NOMO-1 (cell line): ENCODE measurements around the gene DENND1A.

Experiments
- DNase-seq, 2 experiments: peaks; one replicate each; lab custom pipeline; 2025; ENCODE audit not compliant: unreplicated experiment in 2 of 2; lab: John Stamatoyannopoulos, UW

The DENND1A gene

DNA sequence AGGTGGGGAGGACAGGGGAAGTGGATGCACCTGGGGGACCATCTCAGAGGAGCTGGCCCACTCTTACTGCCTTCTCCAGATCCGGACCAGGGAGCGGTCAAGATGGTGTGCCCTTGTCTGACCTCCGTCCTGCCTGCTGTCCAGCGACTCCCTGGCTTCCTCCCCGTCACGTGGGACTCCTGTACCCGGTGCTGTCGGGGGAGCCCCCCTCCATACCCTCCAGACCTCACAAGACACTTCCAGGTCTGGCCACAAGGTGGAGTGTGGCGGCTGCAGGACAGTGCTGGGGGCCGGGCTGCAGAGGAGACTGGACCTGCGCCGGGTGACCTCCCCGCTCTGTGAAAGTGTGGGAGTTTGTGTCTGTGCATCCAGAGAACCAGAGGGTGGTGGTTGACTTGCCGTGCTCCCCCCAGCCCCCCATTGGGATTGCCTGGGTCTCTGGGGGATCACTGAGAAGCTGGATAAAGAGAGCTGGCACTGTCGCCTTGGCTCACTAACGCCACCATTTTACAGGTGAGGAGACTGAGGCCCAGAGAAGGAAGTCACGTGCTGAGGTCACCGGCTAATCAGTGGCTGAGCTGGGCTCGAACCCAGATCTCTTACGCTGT is 575.8 kb downstream of the DENND1A start:
- peak in 1 of 2 experiments; percentile 20 for DNase-seq

DNA sequence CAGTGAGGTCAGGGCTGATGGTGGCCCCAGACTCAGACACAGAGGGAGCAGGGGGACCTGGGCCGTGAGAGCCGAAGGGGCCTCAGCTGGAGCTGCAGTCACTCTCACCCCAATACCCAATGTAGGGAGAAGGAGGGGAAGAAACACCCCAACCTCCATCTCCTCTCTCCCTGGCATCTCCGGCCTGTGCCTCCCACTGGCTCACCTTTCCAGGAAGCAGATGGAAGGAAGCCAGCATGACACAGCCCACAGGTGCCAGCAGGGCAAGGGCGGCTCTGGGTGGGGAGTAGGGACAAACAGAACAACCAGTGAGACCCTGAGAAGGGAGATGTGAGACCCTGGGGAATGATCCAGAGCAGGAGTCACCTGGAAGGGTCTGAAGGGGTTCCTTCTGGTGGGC is 576.9 kb downstream of the DENND1A start:
- DNase-seq, result no peak

DNA sequence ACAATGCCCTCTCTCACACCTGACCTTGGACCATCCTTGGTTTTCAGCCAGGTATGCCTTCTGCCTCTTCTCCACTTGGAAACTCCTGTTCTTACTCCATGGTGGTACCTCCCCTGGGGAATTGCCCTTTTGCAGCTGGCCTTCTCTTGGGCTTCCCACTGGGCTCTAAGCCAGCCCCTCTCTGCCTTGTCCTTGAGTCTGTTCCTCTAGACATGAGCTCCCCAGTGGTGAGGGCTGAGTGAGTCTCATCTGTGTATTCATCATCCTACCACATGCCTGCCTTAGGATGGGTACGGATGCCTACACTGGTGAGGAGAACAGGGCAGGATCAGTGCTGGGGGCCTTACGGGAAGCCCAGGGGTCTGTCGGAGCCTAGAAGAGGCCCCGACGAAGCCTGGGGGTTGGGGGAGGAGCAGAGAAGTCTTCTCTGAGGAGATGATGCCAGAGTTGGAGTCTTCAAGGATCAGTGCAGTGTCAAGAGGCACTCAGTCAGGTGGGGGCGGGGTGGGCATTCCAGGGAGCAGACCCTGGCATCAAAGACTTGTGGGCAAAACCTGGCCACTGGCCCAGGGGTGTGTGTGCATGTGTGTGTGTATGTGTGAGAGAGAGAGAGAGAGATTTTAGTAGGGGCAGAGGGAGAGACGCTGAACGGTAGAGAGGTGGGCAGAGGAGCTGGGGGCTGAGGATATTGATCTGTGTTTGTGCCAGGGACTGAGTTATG is 579.2 kb downstream of the DENND1A start:
- DNase-seq, result no peak

DNA sequence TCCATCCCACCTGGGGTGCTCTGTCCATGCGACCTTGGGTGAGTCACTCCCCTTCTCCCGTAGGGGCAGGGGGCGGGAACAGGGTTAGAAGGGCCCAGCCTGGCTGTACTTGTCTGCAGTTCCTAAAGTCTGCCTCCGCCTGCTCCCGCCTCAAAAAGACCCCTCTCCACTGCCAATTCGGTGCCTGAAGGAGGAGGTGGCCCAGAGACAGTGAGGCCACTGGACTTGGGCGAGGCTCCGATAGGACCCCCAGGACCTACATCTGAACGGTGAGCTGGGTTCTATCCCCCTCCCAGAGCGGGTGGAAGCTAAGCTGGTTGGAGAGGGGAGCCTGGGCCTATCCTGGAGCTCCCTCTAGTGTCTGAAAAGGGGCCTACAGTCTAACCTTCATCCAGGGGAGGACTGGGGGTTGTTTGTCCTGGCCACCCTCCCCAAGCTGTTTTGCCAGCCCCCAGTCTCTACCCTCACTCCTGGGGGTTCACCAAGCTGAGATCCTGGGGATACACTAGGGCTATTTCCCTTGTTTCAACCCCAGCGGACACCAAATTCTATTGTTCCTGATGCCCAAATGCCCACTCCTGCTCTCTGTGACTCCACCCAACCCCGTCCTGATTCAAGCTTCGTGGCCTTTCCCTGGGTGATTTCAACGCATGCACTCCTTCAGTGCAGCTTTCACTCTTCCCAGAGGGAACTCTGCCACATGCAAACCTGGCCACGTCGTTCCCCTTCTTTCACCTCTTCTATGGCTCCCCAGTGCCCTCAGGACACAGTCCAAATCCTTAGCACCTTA is 580.0 kb downstream of the DENND1A start:
- peak; percentile 56 to 62 for DNase-seq

GRCh38 chr9:123349033-123349432 is 580.9 kb downstream of the DENND1A start:
- DNase-seq, result no peak

GRCh38 chr9:123348317-123348992 is 581.5 kb downstream of the DENND1A start:
- no peak for DNase-seq

GRCh38 chr9:123347289-123348060 is 582.5 kb downstream of the DENND1A start:
- no peak for DNase-seq

GRCh38 chr9:123346826-123347225 is 583.1 kb downstream of the DENND1A start:
- DNase-seq, result no peak

- DNase-seq, result no peak
Observed at GRCh38 chr9:123346026-123346425, 583.9 kb downstream of the DENND1A start.

- DNase-seq, result no peak
Observed at GRCh38 chr9:123345567-123345955, 584.4 kb downstream of the DENND1A start.

DNA sequence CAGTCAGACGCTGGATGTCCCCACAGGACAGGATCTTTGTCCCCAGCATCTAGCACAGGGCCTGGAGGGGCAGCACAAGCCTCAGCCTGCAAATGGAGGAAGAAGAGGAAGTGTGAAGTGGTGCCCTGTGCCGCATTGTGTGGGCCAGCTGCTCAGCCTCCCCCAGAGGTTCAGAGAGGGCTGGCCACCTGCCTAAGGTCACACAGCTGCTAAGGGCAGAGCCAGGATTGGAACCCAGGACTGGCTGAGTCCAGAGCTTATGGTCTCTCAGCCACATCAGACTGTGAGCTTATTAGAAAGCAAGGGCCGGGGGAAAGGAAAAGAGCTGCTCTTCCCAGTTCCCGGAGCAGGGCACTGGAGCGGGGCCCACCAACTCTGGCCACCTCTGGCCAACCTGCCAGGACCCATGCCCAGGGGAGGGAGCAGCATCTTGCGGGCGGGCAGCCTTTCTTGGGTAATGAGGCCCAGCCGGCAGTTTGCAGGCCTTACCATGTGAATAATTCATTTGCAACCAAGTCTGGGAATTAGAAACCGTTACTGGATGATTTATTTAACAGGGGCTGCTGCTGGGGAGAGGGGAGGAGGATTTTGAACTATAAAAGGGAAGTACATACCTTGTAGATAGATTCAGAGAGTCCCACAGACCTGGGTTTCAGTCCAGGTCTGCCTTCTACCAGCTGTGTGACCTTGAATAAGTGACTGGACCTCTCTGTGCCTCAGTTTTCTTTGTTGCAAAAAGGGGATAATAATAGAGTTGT is 585.6 kb downstream of the DENND1A start:
- peak in 1 of 2 experiments; percentile 23 for DNase-seq

GRCh38 chr9:123343443-123344191 is 586.3 kb downstream of the DENND1A start:
- DNase-seq, result no peak

- no peak for DNase-seq
Observed at GRCh38 chr9:123342247-123342646, 587.7 kb downstream of the DENND1A start.

- no peak for DNase-seq
Observed at GRCh38 chr9:123341816-123342215, 588.1 kb downstream of the DENND1A start.

- no peak for DNase-seq
Observed at GRCh38 chr9:123339666-123340510, 590.0 kb downstream of the DENND1A start.

DNA sequence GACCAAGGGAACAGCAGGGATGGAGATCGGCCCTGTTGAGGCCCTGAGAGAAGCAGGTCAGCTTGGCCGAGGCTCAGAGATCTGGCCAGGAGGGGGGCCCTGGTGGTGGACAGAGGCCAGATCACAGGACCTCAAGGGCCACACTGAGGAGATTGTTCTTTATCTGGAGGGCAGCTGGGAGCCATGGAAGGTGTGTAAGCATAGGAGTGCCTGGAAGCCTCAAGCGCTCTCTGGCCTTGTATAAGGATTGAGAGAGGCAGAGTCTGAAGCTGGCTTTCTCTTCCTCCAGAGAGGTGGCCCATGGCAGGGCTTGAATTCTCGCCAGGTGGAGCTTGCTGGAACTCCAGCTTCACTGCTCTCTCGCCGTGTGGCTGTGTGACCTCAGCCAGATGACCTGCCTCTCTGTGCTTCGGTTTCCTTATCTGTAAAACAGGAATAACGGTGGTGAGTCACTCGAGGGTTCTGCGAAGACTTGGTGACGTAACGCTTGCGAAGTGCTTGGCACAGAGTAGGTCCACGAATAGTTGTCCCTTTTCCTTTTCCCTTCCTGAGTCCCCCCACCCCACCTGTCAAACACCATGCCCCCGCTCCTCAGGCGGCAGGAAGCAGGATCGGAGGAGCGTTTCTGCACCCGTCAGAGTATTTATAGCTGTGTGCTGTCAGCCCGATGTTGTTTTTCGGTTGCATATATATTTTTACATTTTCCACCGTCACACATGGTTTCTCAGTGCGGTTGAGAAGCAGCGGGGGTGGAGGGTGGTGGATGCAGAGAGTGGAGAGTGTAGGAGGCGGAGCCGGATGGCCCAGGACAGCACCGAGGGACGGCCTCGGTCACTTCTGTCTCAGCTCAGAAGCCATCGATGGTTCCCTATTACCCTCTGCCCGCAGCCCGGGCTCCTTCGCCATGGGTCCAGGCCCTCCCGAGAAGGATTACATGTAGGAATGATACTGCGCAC is 590.9 kb downstream of the DENND1A start:
- DNase-seq, result peak; percentile 9 to 45

DNA sequence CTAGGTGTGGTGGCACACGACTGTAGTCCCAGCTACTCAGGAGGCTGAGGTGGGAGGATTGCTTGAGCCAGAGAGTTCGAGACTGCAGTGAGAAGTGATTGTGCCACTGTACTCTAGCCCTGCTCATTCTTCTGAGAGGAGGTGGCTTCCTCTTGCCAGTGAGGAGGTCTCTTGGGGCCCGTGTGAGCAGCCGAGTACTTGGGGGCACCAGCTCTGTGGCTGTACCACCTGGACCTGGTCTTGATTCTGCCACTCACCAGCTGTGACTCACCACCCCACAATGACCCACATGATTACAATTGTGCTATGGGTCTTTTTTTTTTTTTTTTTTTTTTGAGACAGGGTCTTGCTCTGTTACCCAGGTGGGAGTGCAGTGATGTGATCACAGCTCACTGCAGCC is 592.0 kb downstream of the DENND1A start:
- no peak for DNase-seq
